ENCODE data around the gene OR10J5.
"Not testable (repeated sequence)": the region's sequence is repeated elsewhere in the genome, so short reads cannot be mapped to it uniquely, and the experiment has no call there.

The OR10J5 gene, protein sequence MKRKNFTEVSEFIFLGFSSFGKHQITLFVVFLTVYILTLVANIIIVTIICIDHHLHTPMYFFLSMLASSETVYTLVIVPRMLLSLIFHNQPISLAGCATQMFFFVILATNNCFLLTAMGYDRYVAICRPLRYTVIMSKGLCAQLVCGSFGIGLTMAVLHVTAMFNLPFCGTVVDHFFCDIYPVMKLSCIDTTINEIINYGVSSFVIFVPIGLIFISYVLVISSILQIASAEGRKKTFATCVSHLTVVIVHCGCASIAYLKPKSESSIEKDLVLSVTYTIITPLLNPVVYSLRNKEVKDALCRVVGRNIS

DNA sequence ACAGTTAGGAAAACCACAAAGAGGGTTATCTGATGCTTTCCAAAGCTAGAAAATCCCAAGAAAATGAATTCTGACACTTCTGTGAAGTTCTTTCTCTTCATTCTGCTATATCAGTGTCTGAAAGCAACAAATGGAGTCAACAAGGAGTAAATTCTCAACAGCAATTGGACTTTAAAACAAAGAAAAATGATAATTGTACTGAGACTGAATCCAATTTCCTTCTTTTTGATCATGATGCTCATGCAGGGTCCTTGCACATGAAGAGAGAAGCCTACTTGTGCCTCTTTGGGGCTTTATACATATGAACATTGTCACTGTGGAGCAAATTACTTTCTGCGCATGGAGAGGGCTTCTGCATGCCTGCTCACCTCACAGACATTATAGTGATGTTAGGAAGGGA, at the start of gene OR10J5:
OR10J5 (minus strand) TSS at position 101 of the 400 bp plus-strand sequence; CDS start at position 101, 0 bp downstream.
- no peak for DNase-seq

DNA sequence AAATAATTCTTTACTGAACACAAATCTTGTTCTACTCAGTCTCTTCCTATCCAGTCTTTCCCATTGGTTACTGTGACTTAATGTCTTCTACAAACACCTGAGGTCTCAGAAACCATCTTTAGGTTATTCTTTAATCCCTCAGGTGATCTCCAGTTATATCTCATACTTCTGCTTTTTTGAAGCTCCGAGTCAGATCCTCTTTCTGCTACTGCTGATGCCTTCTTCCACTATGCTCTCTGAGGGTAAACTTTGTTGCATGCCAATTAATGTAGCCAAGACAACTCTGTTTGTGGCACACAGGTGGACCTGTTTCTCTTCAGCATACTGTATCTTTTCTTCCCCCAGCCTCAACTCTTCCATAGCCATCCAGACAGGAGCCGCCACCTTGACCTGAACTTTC, 48.7 kb upstream of the OR10J5 start:
- no peak for DNase-seq

DNA sequence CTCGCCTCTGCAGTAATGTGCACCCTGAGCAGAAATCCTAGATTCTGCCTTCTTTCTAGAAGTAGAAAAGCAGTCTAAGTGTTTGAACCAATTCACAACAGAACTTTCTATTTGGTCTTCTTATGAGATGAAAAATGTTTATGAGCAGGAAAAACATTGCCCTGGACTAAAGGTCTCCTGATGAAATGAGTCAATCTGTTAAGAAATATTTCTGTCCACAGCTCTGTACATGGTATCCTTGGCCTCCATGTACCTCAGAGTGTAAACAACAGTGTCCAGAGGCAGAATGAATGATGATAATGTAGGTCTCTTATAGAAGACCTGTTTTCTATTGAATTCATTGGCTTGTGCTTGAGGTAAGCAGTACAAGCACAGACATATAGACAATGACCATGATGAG, 45.6 kb upstream of the OR10J5 start:
- no peak for DNase-seq

DNA sequence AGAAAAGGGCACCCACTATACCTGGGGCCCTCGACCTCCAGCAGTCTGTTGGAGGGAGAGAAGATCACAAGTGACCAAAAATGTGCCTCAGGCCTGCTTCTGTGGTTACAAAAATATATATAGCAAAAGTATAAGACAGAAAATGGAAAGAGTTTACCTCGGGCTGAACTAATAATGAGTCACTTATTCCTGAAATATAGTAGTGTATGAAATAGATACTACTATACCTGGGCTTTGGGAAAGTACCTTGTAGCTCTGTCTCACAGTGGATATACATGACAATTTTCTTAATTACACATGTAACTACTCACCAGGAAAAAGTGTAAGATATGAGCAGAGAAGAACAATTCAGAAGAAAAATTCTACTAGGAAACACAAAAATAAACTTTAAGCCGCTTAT, 44.5 kb upstream of the OR10J5 start:
- DNase-seq: no peak

DNA sequence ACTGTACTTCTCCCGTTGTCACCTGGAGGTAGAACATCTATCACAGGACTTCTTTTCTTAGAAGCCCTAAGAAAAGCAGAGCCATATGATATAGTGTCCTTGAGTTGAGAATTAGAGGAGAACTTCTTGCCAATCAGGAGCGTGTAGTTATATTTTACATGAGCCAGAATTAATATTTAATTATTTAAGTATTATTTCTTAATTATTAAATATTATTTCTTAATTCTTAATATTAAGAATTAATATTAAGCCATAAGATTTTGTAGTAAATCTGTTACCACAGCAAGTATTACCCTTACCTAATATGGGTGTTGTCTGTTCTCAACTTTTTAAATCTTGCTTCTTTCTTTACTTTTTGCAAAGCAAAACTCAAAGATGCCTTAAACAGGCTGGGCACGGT, 41.6 kb upstream of the OR10J5 start:
- DNase-seq: no peak

DNA sequence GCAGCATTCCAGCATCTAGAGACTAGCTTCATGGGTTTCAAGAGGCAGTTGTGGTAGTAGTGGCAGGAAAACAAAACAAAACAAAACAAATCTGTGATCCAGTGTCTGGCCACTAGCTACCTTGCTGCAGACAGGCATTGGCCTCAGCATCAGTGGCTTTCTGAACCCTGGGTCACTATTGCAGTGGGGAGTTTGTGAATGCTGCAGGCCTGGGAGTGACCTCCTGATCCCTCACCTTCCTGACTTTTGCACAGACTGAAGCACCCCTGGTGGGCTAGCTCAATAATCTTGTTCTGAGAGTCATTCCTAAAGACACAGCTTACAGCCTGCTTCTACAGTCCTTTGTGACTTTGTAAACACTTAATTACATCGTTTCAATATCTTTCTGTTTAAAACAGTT, 26.9 kb upstream of the OR10J5 start:
- no peak for DNase-seq

DNA sequence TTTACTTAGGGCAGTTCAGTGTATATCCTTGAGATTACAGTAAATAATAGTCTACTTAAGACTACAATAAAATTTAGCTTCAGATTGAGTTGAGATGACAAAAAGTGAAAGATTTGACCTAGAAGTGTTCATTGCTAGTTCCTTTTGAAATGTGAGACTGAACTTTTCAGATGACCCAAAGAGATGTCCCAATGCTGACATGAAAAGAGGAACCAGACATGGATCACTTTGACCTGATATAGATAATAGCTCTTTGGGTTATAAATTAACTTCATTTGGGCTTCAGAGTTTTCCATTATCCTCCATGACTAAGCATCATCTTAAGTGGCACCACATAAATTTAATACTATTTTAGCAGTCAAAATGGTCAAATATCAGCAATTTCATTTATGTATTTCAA, 25.7 kb upstream of the OR10J5 start:
- no peak for DNase-seq

DNA sequence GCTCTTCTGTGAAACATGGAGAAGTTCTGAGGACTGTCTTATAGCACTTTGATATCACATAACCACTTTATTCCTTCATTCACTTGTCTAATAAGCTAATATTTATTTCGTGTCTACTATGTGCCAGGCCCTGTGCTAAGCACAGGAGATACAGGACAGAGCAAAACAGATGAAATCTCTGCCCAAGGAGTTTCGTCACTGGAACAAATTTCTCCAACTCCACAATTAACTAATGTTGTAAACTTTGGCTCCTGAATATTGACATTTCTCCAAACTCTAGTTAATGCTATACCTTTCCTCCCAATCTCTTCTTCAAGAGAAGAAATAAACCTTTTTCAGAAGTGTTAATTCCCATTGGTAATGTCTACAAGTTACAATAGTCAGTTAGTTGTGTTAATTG, 24.8 kb upstream of the OR10J5 start:
- no peak for DNase-seq

DNA sequence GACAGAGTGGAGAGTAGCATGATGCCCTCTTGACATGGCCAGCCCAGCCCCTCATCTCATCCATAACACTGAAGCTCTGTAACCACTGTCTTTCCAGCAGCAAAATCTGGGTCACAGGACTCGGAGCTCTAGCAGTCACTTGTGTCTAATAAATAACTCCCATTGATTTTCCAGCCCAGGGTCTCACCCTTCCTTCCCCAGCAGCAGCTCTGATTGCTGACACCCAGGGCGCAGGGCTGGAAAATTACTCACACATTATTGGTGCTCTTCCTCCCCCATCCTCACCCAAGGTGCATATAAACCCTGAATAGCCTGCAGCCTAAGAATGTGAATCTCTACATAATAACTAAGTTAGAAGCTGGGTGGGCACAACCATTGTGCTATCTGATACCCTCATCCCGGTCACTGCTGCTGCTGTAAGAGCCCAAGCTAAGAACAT, 21.1 kb upstream of the OR10J5 start:
- DNase-seq: no peak

DNA sequence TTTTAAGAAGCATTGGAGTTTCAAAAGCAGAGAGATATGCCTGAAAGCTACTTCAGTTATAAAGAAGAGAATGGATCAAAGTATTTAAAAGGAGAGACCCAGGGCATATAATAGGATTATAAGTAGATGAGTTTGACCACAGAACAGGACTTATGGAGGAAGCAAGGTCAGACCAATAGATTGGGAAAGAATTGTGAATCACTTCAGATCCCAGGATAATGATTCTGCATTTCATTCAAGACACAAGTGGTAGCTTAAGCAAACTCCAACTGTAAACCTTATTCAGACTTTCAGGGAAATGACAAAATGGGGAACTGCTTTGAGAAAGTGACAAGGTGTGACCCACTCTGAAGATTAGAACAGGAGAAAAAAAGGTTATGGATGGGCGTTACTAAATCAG, 18.9 kb upstream of the OR10J5 start:
- DNase-seq: no peak

DNA sequence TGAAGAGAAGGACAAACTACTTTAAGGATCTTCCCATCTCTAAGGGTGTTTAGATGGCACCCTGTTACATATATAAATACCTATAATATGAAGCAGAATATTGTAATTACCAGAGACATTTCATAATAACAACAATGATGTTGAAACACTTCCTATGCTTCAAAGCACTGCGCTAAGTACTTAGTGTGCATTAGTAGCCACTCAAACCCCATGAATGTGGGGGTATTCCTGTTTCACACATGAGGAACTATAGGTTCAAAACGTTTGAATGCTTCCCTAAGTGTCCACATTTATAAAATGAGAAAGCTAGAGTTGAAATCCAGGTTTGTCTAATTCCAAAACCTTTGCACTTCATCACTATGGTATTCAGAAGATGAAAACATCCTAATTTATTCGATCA, 18.5 kb upstream of the OR10J5 start:
- DNase-seq: no peak

DNA sequence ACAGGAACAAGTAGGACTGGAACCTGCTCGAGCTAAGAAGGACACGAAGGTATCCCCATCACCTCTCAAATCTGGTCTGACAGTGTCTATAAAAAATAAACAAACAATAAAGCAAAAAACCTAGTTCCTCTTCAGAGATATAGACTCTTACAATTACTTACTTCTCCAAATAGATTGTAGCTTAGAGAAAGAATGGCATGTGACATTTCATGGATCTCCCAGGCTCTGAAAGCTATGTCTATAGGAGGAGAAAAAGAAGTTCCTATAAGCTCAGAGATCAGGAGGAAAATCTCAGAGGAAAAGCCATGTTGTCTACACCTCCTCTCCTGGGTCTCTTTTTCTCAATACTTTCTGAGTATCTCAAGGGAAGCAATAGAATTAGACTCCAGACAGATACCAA, 12.3 kb upstream of the OR10J5 start:
- no peak for DNase-seq

DNA sequence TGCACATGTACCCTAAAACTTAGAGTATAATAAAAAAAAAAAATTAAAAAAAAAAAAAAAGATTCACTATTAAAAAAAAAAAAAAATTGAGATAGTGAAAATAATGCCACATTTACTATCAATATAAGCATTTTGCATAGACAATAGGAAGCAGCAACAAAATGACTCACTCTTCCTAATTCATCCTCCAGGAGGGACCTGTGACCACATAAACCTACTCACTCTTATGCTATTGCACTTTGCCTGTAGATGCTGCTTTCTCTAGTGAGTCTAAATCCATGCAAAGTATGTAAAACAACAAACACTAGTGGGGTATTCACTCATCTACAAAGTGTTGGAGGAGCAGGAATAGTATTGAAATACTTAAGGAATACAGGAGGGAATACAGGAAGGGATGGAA, 2.9 kb downstream of the OR10J5 start:
- no peak for DNase-seq

DNA sequence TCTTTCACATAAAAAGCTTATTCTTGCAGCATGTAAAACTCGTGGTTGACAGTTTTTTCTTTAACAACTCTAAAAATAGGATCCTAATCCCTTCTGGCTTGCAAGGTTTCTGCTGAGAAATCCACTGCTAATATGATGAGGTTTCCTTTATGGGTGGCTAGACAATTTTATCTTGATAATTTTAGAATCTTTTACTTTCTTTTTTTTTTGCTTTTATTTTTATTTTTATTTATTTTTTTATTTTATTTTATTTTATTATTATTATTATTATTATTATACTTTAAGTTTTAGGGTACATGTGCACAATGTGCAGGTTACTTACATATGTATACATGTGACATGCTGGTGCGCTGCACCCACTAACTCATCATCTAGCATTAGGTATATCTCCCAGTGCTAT, 11.0 kb downstream of the OR10J5 start:
- DNase-seq: not testable (repeated sequence)

DNA sequence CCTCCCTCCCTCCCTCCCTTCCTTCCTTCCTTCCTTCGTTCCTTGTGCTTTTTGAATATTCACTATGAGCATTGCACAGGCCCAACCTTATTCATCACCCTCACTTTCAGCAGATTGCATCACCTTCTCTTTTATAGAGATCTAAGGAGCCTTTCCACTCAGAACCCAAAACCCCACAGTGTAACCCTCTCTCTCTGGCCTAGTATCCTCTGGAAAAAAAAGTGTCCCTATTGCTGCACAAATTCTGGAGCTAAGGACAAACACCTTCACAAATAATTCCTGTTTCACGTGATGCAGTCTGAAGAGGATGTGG, 25.6 kb downstream of the OR10J5 start:
- DNase-seq: no peak

DNA sequence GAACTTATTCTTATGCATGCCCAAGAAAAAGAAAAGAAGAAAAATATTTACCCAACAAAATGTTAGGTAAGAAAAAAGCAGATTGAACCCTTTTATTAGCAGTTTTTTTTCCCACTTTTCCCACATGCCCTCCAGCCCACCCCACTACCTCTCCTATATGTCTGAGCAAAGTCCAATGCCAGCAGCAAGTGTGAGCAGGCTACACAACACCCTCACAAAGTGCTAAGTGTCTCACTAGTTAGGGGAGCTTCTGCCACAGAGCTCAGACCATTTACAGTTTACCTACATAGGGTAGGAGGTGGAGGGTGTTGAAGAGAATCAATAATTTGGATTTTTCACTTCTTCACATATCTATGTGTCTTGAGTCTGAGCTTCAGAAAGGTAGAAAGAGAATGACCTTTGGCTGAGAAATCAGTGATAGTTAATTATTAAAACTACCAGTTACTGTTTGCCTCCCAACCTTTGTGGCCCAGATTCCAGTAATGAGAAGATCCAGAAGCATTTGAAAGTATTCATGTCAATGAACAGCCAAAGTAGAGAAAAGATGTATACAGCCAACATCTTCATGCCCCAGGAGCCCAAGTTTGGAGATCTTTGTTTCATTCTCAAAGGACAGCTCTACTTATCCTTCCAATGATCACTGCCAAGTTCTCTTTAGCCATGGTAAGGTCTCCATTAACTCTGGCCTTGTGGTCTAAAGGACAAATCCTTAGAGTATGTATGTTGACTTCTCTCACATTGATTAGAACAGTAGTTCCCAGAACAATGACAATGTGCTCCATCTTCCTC, 26.2 kb downstream of the OR10J5 start:
- no peak for DNase-seq

DNA sequence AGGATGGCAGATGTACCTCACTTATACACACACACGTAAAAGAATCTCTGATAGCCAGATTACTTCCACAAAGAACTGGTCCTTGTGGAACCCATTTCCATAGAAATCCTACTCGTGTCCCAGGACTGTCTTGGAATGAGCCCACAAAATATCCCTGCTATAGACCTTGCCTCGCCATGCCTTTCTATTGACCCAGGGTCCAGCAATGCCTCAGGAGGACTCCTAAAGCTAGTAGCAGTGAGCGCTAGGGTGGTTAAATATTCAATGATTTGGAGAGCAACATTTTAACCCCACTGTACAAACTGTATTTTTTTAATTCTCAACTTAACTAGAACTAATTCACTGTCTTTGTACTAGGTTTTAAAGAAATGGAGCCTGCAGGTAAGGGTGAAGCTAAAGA, 26.9 kb downstream of the OR10J5 start:
- no peak for DNase-seq

DNA sequence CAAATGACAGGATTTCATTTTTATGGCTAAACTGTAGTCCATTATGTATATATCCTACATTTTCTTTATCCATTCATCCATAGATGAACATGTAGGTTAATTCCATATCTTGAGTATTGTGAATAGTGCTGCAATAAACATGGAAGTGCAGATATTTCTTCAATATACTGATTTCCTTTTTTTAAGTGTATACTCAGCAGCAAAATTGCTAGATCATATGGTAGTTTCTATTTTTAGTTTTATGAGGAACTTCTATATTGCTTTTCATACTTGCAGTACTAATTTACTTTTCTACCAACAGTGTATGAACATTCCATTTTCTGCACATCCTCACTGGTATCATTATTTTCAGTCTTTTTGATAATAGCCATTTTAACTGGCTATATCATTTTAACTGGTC, 30.1 kb downstream of the OR10J5 start:
- DNase-seq: no peak

DNA sequence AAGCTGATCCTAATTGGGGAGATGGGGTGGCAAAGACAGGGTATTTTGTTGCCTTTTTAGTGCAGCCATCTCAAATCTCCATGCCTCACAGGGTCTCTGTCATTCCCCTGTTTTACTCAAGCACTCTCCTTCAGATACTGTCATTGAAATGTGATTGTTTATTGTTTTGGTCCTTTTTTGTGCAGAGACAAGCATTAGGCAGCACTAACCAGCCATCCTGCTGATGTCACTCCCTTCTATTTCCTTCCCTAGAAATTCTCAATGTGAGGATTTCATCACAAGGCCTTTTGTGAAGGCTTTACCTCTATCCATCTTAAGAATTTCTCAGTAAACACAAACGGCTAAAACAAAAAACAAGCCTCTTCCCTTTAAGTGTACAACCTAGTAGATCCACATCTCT, 34.7 kb downstream of the OR10J5 start:
- DNase-seq: no peak

DNA sequence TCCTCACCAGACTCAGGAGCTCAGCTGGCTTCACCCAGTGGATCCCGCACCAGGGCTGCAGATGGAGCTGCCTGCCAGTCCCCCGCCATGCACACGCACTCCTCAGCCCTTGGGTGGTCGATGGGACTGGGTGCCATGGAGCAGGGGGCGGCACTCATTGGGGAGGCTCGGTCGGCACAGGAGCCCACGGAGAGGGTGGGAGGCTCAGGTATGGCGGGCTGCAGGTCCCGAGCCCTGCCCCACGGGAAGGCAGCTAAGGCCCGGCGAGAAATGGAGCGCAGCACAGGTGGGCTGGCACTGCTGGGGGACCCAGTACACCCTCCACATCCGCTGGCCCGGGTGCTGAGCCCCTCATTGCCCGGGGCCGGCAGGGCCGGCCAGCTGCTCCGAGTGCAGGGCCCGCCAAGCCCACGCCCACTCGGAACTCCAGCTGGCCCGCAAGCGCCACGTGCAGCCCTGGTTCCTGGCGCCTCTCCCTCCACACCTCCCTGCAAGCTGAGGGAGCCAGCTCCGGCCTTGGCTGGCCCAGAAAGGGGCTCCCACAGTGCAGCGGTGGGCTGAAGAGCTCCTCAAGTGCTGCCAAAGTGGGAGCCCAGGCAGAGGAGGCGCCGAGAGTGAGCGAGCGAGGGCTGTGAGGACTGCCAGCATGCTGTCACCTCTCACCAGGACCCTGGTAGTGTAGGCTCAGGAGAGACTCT, 41.1 kb downstream of the OR10J5 start:
- DNase-seq: not testable (repeated sequence)

DNA sequence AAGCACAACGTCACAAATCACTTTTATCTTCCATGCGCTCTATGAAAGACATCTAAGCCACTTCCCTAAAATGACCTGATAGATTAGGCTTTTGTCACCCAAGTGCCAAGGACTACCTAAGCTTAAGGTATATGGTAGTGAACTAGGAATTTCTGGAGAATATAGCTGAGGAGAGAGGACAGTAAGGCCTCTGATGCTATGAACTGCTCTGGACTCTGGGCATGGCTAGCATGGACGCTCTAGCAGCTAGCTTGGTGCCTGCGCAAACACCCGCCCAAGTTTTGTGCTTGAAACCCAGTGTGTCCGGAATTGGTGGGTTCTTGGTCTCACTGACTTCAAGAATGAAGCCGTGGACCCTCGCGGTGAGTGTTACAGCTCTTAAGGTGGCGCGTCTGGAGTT, 42.5 kb downstream of the OR10J5 start:
- no peak for DNase-seq

DNA sequence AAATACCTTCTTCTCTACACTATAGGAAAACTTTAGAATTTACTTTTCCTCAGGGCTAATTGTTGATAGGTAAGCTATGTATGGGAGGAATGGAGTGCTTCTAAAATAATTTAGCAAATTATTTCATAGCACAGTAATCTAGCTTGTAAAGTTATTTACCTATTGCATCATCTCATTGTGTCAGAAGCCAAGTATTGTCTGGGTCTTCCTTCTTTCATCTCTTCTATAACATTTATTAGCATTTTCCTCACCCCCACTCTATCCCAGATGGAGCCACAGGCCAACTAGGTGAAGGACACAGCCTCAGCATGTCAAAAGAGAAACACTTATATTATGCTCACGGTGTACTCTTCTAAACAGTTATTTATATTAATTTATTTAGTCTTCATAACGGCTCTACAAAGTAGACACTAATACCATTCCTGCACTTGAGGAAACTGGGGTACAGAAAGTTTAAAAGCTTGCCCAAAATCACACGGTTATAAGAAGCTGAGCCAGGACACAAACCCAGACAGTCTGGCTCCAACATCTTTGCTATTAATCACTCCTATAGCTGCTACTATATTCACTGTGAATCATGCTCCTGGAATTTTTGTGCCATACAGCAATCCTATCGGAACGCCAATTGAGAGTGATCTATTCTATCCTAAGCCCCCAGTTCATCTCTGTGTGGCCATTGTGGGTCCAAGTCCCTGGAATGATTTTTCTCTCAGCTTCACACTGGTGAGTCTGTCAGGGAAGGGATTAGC, 43.1 kb downstream of the OR10J5 start:
- DNase-seq: peak; percentile 34
